ENCODE data around the gene TRNP1.
A peak's percentile ranks its signal among the peaks of the same experiment; 100 is the strongest.

Gene TRNP1

GRCh38 chr1:27035344-27035743 is 41.9 kb downstream of the TRNP1 start:
- no peak for TF ChIP-seq CTCF (IDR thresholded peaks at IDR 0.05; ENCODE audit: low read depth, low read length, missing control alignments)
- no peaks in the 10 kb centered on the region for H3K36me3 ChIP-seq (replicated peaks)
- no peaks in the 10 kb centered on the region for H3K27me3 ChIP-seq (replicated peaks)
- in situ Hi-C loops (cut with HindIII; ENCODE audit: low pct_ligation_motif_present, low sequenced_read_pairs): no loop called here
- no peak for DNase-seq
- no peak overlapping the region for H3K4me3 ChIP-seq (ENCODE audit: low read depth, low read length)
- no peak overlapping the region for H3K27ac ChIP-seq

GRCh38 chr1:27036718-27037117 is 43.2 kb downstream of the TRNP1 start:
- no peak for TF ChIP-seq CTCF (IDR thresholded peaks at IDR 0.05; ENCODE audit: low read depth, low read length, missing control alignments)
- no peaks in the 10 kb centered on the region for H3K36me3 ChIP-seq (replicated peaks)
- H3K27ac ChIP-seq: no peak overlapping the region
- no peak overlapping the region for H3K4me3 ChIP-seq (ENCODE audit: low read depth, low read length)
- no peak for DNase-seq
- no peaks in the 10 kb centered on the region for H3K27me3 ChIP-seq (replicated peaks)
- in situ Hi-C loops (cut with HindIII; ENCODE audit: low pct_ligation_motif_present, low sequenced_read_pairs): no loop called here

- no peak for TF ChIP-seq CTCF (IDR thresholded peaks at IDR 0.05; ENCODE audit: low read depth, low read length, missing control alignments)
- no peaks in the 10 kb centered on the region for H3K27me3 ChIP-seq (replicated peaks)
- H3K36me3 ChIP-seq (replicated peaks): no peaks in the 10 kb centered on the region
- in situ Hi-C loops (cut with HindIII; ENCODE audit: low pct_ligation_motif_present, low sequenced_read_pairs): no loop called here
- H3K4me3 ChIP-seq (ENCODE audit: low read depth, low read length): no peak overlapping the region
- H3K27ac ChIP-seq: no peak overlapping the region
- DNase-seq: no peak
These were observed 44.0 kb downstream of the TRNP1 start for GRCh38 chr1:27037518-27037917.

GRCh38 chr1:27038020-27038419 is 44.5 kb downstream of the TRNP1 start:
- Histone ChIP-seq H3K27ac (no peak overlapping the region), H3K27me3 (replicated peaks) (no peaks in the 10 kb centered on the region), H3K36me3 (replicated peaks) (no peaks in the 10 kb centered on the region), H3K4me3 (ENCODE audit: low read depth, low read length) (no peak overlapping the region)
- no peak for TF ChIP-seq CTCF (IDR thresholded peaks at IDR 0.05; ENCODE audit: low read depth, low read length, missing control alignments)
- in situ Hi-C loops (cut with HindIII; ENCODE audit: low pct_ligation_motif_present, low sequenced_read_pairs): no loop called here
- DNase-seq: no peak

- TF ChIP-seq CTCF (IDR thresholded peaks at IDR 0.05; ENCODE audit: low read depth, low read length, missing control alignments): no peak
- no peak overlapping the region for H3K27ac ChIP-seq
- DNase-seq: no peak
- no peaks in the 10 kb centered on the region for H3K27me3 ChIP-seq (replicated peaks)
- in situ Hi-C loops (cut with HindIII; ENCODE audit: low pct_ligation_motif_present, low sequenced_read_pairs): no loop called here
- no peak overlapping the region for H3K4me3 ChIP-seq (ENCODE audit: low read depth, low read length)
- H3K36me3 ChIP-seq (replicated peaks): no peaks in the 10 kb centered on the region
These were observed 49.2 kb downstream of the TRNP1 start for GRCh38 chr1:27042670-27043069.

- H3K36me3 ChIP-seq (replicated peaks): no peaks in the 10 kb centered on the region
- no peak overlapping the region for H3K4me3 ChIP-seq (ENCODE audit: low read depth, low read length)
- peak; percentile 98 for TF ChIP-seq CTCF (IDR thresholded peaks at IDR 0.05; ENCODE audit: low read depth, low read length, missing control alignments)
- no peaks in the 10 kb centered on the region for H3K27me3 ChIP-seq (replicated peaks)
- in situ Hi-C loops (cut with HindIII; ENCODE audit: low pct_ligation_motif_present, low sequenced_read_pairs): no loop called here
- H3K27ac ChIP-seq: no peak overlapping the region
- peak; percentile 71 for DNase-seq
These were observed 51.2 kb downstream of the TRNP1 start for GRCh38 chr1:27044613-27045151.

All from brain microvascular endothelial cell (primary cell).